Vagina (tissue), 2 donors: ENCODE measurements around the gene CASP10. TPM values are rescaled to one million over a fixed set of nuclear protein-coding genes. Genes with fewer than 3 reads are reported as not detected.

Source experiments
- DNase-seq, 2 donors: peaks; one replicate each; pipeline ENCODE4 v3.0.0-alpha.2; 2017; ENCODE audit errors: extremely low spot score in 2 of 2
- H3K27ac ChIP-seq: fragments of 200-600 bp; sonication (generic); one replicate; pipeline ENCODE4 v1.5.1; 2019
- H3K27me3 ChIP-seq: fragments of 200-600 bp; sonication (generic); one replicate; pipeline ENCODE4 v1.5.1; 2019
- H3K36me3 ChIP-seq, 2 donors: fragments of 200-600 bp; sonication (generic); one replicate each; pipeline ENCODE4 v1.5.1; 2017 to 2019
- H3K4me1 ChIP-seq: fragments of 200-600 bp; sonication (generic); one replicate; pipeline ENCODE4 v1.5.1; 2019
- H3K4me3 ChIP-seq, 2 donors: fragments of 200-600 bp; sonication (generic); 1 replicate in 1 of 2; 2 replicates in 1 of 2; pipeline ENCODE4 v1.5.1; 2016 to 2019
- H3K9me3 ChIP-seq: fragments of 200-600 bp; sonication (generic); one replicate; pipeline ENCODE4 v1.5.1; 2019
- CTCF ChIP-seq, 3 experiments: fragments of 450-650 bp in 2 of 3; fragments of 200-600 bp in 1 of 3; sonication (generic) in 1 of 3; IDR thresholded peaks; one replicate each; pipeline ENCODE4 v1.5.1; 2017 to 2019; ENCODE audit warnings: antibody characterized with exemption in 3 of 3, mild to moderate bottlenecking in 2 of 3, moderate library complexity in 2 of 3
- POLR2A ChIP-seq, 2 donors: fragments of 450-650 bp; IDR thresholded peaks; one replicate each; pipeline ENCODE4 v1.6.1; 2017; ENCODE audit warnings: antibody characterized with exemption in 2 of 2, mild to moderate bottlenecking in 2 of 2, moderate library complexity in 2 of 2
- POLR2AphosphoS5 ChIP-seq, 2 donors: sonication (generic); formaldehyde crosslinking; IDR thresholded peaks; one replicate each; pipeline ENCODE4 v1.9.0; 2017; ENCODE audit warnings: antibody characterized with exemption in 2 of 2, mild to moderate bottlenecking in 2 of 2, low read depth in 1 of 2; ENCODE audit not compliant: insufficient read depth in 1 of 2
- intact Hi-C: fragments of 100-400 bp; cut with DNase I; formaldehyde crosslinking; loops from one replicate; pipeline ENCODE4 v1.15.1; 2023
- total RNA-seq: library from RNA; depleted of rRNA; stranded (reverse); fragments of >200 nt; gene quantifications from one replicate; pipeline ENCODE4 v1.2.3, GENCODE V29; 2016

CASP10 gene
- total RNA-seq, 1 donor from 2014 or later: 8.3 TPM

- Histone ChIP-seq H3K4me1 (no peaks in the 10 kb centered on the region), H3K27ac (no peak overlapping the region), H3K9me3 (no peaks in the 10 kb centered on the region), H3K27me3 (no peaks in the 10 kb centered on the region), H3K4me3 (no peak overlapping the region), H3K36me3 (no peaks in the 10 kb centered on the region)
- DNase-seq: no peak
- intact Hi-C loops: no loop called here
- no peak for TF ChIP-seq POLR2AphosphoS5 (IDR thresholded peaks at IDR 0.05; ENCODE audit: insufficient read depth in 1 of 2, low read depth in 1 of 2)
- TF ChIP-seq CTCF (IDR thresholded peaks at IDR 0.05): no peak
- no peak for TF ChIP-seq POLR2A (IDR thresholded peaks at IDR 0.05)
Observed at GRCh38 chr2:201218780-201219179, 35.8 kb downstream of the CASP10 start.

- H3K9me3 ChIP-seq: no peaks in the 10 kb centered on the region
- no peaks in the 10 kb centered on the region for H3K4me1 ChIP-seq
- H3K27me3 ChIP-seq: no peaks in the 10 kb centered on the region
- no peak for DNase-seq
- no peak overlapping the region for H3K4me3 ChIP-seq
- no peak overlapping the region for H3K27ac ChIP-seq
- TF ChIP-seq CTCF (IDR thresholded peaks at IDR 0.05) (no peak), POLR2AphosphoS5 (IDR thresholded peaks at IDR 0.05; ENCODE audit: insufficient read depth in 1 of 2, low read depth in 1 of 2) (no peak), POLR2A (IDR thresholded peaks at IDR 0.05) (no peak)
- intact Hi-C loops: no loop called here
- H3K36me3 ChIP-seq: no peaks in the 10 kb centered on the region
Observed at GRCh38 chr2:201219328-201220096, 36.6 kb downstream of the CASP10 start.

GRCh38 chr2:201220102-201220570 is 37.2 kb downstream of the CASP10 start:
- Histone ChIP-seq H3K27ac (no peak overlapping the region), H3K27me3 (no peaks in the 10 kb centered on the region), H3K36me3 (no peaks in the 10 kb centered on the region), H3K4me3 (no peak overlapping the region), H3K9me3 (no peaks in the 10 kb centered on the region), H3K4me1 (no peaks in the 10 kb centered on the region)
- TF ChIP-seq POLR2AphosphoS5 (IDR thresholded peaks at IDR 0.05; ENCODE audit: insufficient read depth in 1 of 2, low read depth in 1 of 2) (no peak), POLR2A (IDR thresholded peaks at IDR 0.05) (no peak), CTCF (IDR thresholded peaks at IDR 0.05) (no peak)
- intact Hi-C loops: no loop called here
- DNase-seq: peak in 1 of 2 donors; percentile 42

GRCh38 chr2:201223089-201224073 is 40.4 kb downstream of the CASP10 start:
- Histone ChIP-seq H3K9me3 (no peaks in the 10 kb centered on the region), H3K36me3 (no peaks in the 10 kb centered on the region), H3K4me3 (no peak overlapping the region), H3K4me1 (peaks cover 3% of the 10 kb centered on the region), H3K27ac (no peak overlapping the region), H3K27me3 (no peaks in the 10 kb centered on the region)
- intact Hi-C loops: no loop called here
- DNase-seq: peak in 1 of 2 donors; percentile 25
- TF ChIP-seq POLR2AphosphoS5 (IDR thresholded peaks at IDR 0.05; ENCODE audit: insufficient read depth in 1 of 2, low read depth in 1 of 2) (no peak), POLR2A (IDR thresholded peaks at IDR 0.05) (no peak), CTCF (IDR thresholded peaks at IDR 0.05) (no peak)
